Ishikawa (cell line): ENCODE results near the gene KLF13.

Experiments used
- RAD21 ChIP-seq: IDR thresholded peaks from 2 replicates; pipeline ENCODE4 v1.6.1; 2012; ENCODE audit warnings: low read depth
- REST ChIP-seq: IDR thresholded peaks from 2 replicates; pipeline ENCODE4 v1.6.1; 2012; ENCODE audit warnings: low read depth, mild to moderate bottlenecking
- TAF1 ChIP-seq: IDR thresholded peaks from 2 replicates; pipeline ENCODE4 v1.6.1; 2012; ENCODE audit warnings: low read depth, mild to moderate bottlenecking
- USF1 ChIP-seq: IDR thresholded peaks from 2 replicates; pipeline ENCODE4 v1.6.1; 2012

- TF ChIP-seq TAF1 = no peak
- TF ChIP-seq REST = no peak
- no peak for TF ChIP-seq RAD21
- no peak for TF ChIP-seq USF1
These were observed 43.6 kb upstream of the KLF13 start for GRCh38 chr15:31283043-31283442.
